ENCODE results near the gene RAP1GAP2.

Gene RAP1GAP2

DNA sequence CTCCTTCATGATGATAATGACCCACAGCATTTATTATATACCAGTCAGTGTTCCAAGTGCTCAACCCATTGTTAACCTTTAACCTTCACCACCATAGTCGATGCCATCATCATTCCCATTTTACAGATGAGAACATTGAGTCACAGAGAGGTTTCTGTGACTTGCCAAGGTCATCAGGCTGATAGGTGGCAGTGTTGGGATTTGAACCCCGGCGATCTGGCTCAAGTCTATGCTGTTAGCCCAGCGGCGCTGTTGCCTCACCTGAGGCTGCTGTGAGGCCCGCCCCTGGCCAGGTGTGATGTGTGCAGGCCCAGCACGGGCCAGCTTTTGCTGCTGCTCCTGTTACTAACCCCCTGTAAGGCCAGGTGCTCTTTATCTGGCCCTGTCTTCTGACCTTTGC lies 166.0 kb downstream of the RAP1GAP2 start:
- Histone ChIP-seq H3K36me3 (ENCODE audit: control insufficient read depth in 1 of 2, insufficient read depth in 2 of 2, low read length in 2 of 2) (peaks cover 0 to 14% of the 10 kb centered on the region in 2 donors), H3K9ac (ENCODE audit: low read depth in 1 of 2, low read length in 2 of 2) (no peak overlapping the region), H3K27ac (ENCODE audit: low read depth, low read length) (no peak overlapping the region), H3K4me1 (ENCODE audit: control insufficient read depth in 1 of 2, insufficient read depth in 2 of 2, low read length in 2 of 2) (peaks cover 6 to 7% of the 10 kb centered on the region in 2 donors), H3K4me3 (ENCODE audit: low read depth in 1 of 2, low read length in 2 of 2) (no peak overlapping the region), H3K9me3 (ENCODE audit: control insufficient read depth in 1 of 2, low read length in 2 of 2) (no peaks in the 10 kb centered on the region), H3K27me3 (ENCODE audit: control insufficient read depth in 1 of 2, insufficient read depth in 2 of 2, low read length in 2 of 2) (no peaks in the 10 kb centered on the region)

DNA sequence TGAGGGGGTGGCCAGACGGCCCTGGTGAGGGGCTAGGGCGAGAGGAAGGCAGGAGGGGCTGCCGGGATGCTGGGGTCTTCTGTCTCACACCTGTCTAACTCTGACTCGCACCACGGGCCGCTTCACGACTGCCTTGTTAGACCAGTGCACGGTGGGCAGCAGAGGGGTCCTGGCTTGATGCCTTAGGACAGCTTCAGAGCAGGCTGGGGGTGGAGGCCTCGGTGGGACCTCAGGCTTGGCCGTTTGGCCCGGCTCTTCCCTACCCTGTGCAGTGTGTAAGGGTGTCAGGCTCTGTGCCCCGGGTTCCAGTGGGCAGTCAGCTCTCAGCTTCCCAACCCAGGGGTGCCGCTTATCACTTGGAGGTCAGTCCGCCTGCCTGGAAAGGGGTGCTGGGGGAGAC lies 166.5 kb downstream of the RAP1GAP2 start:
- Histone ChIP-seq H3K4me3 (ENCODE audit: low read depth in 1 of 2, low read length in 2 of 2) (no peak overlapping the region), H3K9me3 (ENCODE audit: control insufficient read depth in 1 of 2, low read length in 2 of 2) (no peaks in the 10 kb centered on the region), H3K4me1 (ENCODE audit: control insufficient read depth in 1 of 2, insufficient read depth in 2 of 2, low read length in 2 of 2) (peaks cover 6 to 7% of the 10 kb centered on the region in 2 donors), H3K27ac (ENCODE audit: low read depth, low read length) (no peak overlapping the region), H3K27me3 (ENCODE audit: control insufficient read depth in 1 of 2, insufficient read depth in 2 of 2, low read length in 2 of 2) (no peaks in the 10 kb centered on the region), H3K9ac (ENCODE audit: low read depth in 1 of 2, low read length in 2 of 2) (no peak overlapping the region), H3K36me3 (ENCODE audit: control insufficient read depth in 1 of 2, insufficient read depth in 2 of 2, low read length in 2 of 2) (peaks cover 0 to 14% of the 10 kb centered on the region in 2 donors)

- H3K27me3 ChIP-seq (ENCODE audit: control insufficient read depth in 1 of 2, insufficient read depth in 2 of 2, low read length in 2 of 2) = no peaks in the 10 kb centered on the region
- no peak overlapping the region for H3K4me3 ChIP-seq (ENCODE audit: low read depth in 1 of 2, low read length in 2 of 2)
- H3K4me1 ChIP-seq (ENCODE audit: control insufficient read depth in 1 of 2, insufficient read depth in 2 of 2, low read length in 2 of 2) = peaks cover 6 to 7% of the 10 kb centered on the region in 2 donors
These were observed 167.2 kb downstream of the RAP1GAP2 start for GRCh38 chr17:2963332-2964027.

GRCh38 chr17:2964028-2964356 lies 167.8 kb downstream of the RAP1GAP2 start:
- H3K36me3 ChIP-seq (ENCODE audit: control insufficient read depth in 1 of 2, insufficient read depth in 2 of 2, low read length in 2 of 2) = peaks cover 0 to 14% of the 10 kb centered on the region in 2 donors
- no peak overlapping the region for H3K9ac ChIP-seq (ENCODE audit: low read depth in 1 of 2, low read length in 2 of 2)
- peaks cover 6 to 7% of the 10 kb centered on the region in 2 donors for H3K4me1 ChIP-seq (ENCODE audit: control insufficient read depth in 1 of 2, insufficient read depth in 2 of 2, low read length in 2 of 2)
- H3K4me3 ChIP-seq (ENCODE audit: low read depth in 1 of 2, low read length in 2 of 2) = no peak overlapping the region
- H3K27ac ChIP-seq (ENCODE audit: low read depth, low read length) = no peak overlapping the region
- H3K27me3 ChIP-seq (ENCODE audit: control insufficient read depth in 1 of 2, insufficient read depth in 2 of 2, low read length in 2 of 2) = no peaks in the 10 kb centered on the region
- no peaks in the 10 kb centered on the region for H3K9me3 ChIP-seq (ENCODE audit: control insufficient read depth in 1 of 2, low read length in 2 of 2)

More at GRCh38 chr17:2963332-2964027, 167.2 kb downstream of the RAP1GAP2 start:
- Histone ChIP-seq H3K36me3 (ENCODE audit: control insufficient read depth in 1 of 2, insufficient read depth in 2 of 2, low read length in 2 of 2) (peaks cover 0 to 14% of the 10 kb centered on the region in 2 donors), H3K27ac (ENCODE audit: low read depth, low read length) (no peak overlapping the region), H3K9ac (ENCODE audit: low read depth in 1 of 2, low read length in 2 of 2) (no peak overlapping the region), H3K9me3 (ENCODE audit: control insufficient read depth in 1 of 2, low read length in 2 of 2) (no peaks in the 10 kb centered on the region)

DNA sequence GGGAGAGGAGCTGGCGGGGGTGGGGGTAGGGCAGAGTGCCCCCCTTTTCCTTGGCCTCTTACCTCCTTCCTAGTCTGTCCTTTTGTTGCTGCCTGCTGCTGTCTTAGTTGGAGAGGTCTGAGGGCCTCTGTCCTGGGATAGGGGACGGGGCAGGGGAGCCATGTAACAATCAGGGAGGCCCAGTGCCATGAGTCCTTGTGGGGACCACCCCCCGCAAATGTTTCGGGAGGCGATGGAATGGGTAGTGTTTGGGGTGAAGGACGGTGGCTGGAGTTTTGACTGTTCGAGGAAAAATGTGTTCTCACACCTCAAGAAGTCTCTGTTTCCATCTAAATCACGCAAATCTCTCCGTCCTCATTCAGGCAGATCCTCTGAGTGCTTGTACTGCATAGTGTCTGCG lies 168.1 kb downstream of the RAP1GAP2 start:
- Histone ChIP-seq H3K9ac (ENCODE audit: low read depth in 1 of 2, low read length in 2 of 2) (no peak overlapping the region), H3K4me3 (ENCODE audit: low read depth in 1 of 2, low read length in 2 of 2) (no peak overlapping the region), H3K9me3 (ENCODE audit: control insufficient read depth in 1 of 2, low read length in 2 of 2) (no peaks in the 10 kb centered on the region), H3K27me3 (ENCODE audit: control insufficient read depth in 1 of 2, insufficient read depth in 2 of 2, low read length in 2 of 2) (no peaks in the 10 kb centered on the region), H3K27ac (ENCODE audit: low read depth, low read length) (no peak overlapping the region), H3K36me3 (ENCODE audit: control insufficient read depth in 1 of 2, insufficient read depth in 2 of 2, low read length in 2 of 2) (peaks cover 0 to 14% of the 10 kb centered on the region in 2 donors), H3K4me1 (ENCODE audit: control insufficient read depth in 1 of 2, insufficient read depth in 2 of 2, low read length in 2 of 2) (peaks cover 3 to 6% of the 10 kb centered on the region in 2 donors)

DNA sequence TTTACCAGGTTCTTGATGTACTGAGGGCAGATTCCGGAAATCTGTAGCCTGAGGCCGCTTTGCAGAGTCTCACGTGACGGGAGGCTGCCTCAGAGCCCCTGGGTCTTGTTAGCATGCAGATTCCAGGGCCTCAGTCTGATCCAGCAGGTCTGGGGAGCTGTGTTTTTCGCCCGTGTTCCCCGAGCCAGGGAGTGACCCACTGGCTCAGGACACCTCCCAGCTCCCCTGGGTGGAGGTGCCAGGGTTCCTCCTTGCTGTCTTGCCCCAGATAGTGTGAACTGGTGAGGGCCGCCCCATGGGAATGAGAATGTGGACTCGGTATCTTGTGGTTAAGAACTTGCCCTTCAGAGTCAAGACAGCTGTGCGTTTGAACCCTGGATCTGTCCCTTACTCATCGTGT lies 168.6 kb downstream of the RAP1GAP2 start:
- H3K4me1 ChIP-seq (ENCODE audit: control insufficient read depth in 1 of 2, insufficient read depth in 2 of 2, low read length in 2 of 2) = peaks cover 0 to 6% of the 10 kb centered on the region in 2 donors
- H3K36me3 ChIP-seq (ENCODE audit: control insufficient read depth in 1 of 2, insufficient read depth in 2 of 2, low read length in 2 of 2) = peaks cover 0 to 14% of the 10 kb centered on the region in 2 donors
- no peak overlapping the region for H3K4me3 ChIP-seq (ENCODE audit: low read depth in 1 of 2, low read length in 2 of 2)
- H3K9ac ChIP-seq (ENCODE audit: low read depth in 1 of 2, low read length in 2 of 2) = no peak overlapping the region
- no peak overlapping the region for H3K27ac ChIP-seq (ENCODE audit: low read depth, low read length)
- no peaks in the 10 kb centered on the region for H3K27me3 ChIP-seq (ENCODE audit: control insufficient read depth in 1 of 2, insufficient read depth in 2 of 2, low read length in 2 of 2)
- no peaks in the 10 kb centered on the region for H3K9me3 ChIP-seq (ENCODE audit: control insufficient read depth in 1 of 2, low read length in 2 of 2)

GRCh38 chr17:2965621-2966595 lies 169.7 kb downstream of the RAP1GAP2 start:
- no peak overlapping the region for H3K4me3 ChIP-seq (ENCODE audit: low read depth in 1 of 2, low read length in 2 of 2)
- peaks cover 0 to 14% of the 10 kb centered on the region in 2 donors for H3K36me3 ChIP-seq (ENCODE audit: control insufficient read depth in 1 of 2, insufficient read depth in 2 of 2, low read length in 2 of 2)
- H3K27ac ChIP-seq (ENCODE audit: low read depth, low read length) = no peak overlapping the region
- no peaks in the 10 kb centered on the region for H3K9me3 ChIP-seq (ENCODE audit: control insufficient read depth in 1 of 2, low read length in 2 of 2)
- no peaks in the 10 kb centered on the region for H3K27me3 ChIP-seq (ENCODE audit: control insufficient read depth in 1 of 2, insufficient read depth in 2 of 2, low read length in 2 of 2)
- no peak overlapping the region for H3K9ac ChIP-seq (ENCODE audit: low read depth in 1 of 2, low read length in 2 of 2)
- no peaks in the 10 kb centered on the region for H3K4me1 ChIP-seq (ENCODE audit: control insufficient read depth in 1 of 2, insufficient read depth in 2 of 2, low read length in 2 of 2)

GRCh38 chr17:2967515-2967914 lies 171.3 kb downstream of the RAP1GAP2 start:
- H3K36me3 ChIP-seq (ENCODE audit: control insufficient read depth in 1 of 2, insufficient read depth in 2 of 2, low read length in 2 of 2) = peaks cover 0 to 14% of the 10 kb centered on the region in 2 donors
- H3K27ac ChIP-seq (ENCODE audit: low read depth, low read length) = no peak overlapping the region
- no peak overlapping the region for H3K4me3 ChIP-seq (ENCODE audit: low read depth in 1 of 2, low read length in 2 of 2)
- no peaks in the 10 kb centered on the region for H3K27me3 ChIP-seq (ENCODE audit: control insufficient read depth in 1 of 2, insufficient read depth in 2 of 2, low read length in 2 of 2)
- H3K9me3 ChIP-seq (ENCODE audit: control insufficient read depth in 1 of 2, low read length in 2 of 2) = no peaks in the 10 kb centered on the region
- no peak overlapping the region for H3K9ac ChIP-seq (ENCODE audit: low read depth in 1 of 2, low read length in 2 of 2)
- H3K4me1 ChIP-seq (ENCODE audit: control insufficient read depth in 1 of 2, insufficient read depth in 2 of 2, low read length in 2 of 2) = no peaks in the 10 kb centered on the region

DNA sequence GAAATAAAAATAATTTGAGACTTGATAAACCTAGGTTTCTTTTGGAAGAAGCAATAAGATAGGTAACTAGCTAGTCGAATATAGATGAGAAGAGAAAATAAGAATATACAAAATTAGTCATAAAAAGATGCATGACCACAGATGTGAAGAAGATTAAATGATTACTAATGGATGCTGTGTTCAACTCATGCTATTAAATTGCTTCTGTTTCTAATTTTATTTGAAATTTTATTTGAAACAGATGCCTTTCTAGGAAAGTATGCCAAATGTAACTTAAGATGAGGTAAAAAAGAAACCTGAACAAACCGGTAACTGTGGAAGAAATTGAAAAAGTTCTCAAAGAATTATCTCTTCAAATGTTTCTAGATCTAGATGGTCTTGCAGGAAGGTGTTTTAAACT lies 175.6 kb downstream of the RAP1GAP2 start:
- Histone ChIP-seq H3K27ac (ENCODE audit: low read depth, low read length) (no peak overlapping the region), H3K4me1 (ENCODE audit: control insufficient read depth in 1 of 2, insufficient read depth in 2 of 2, low read length in 2 of 2) (no peaks in the 10 kb centered on the region), H3K9me3 (ENCODE audit: control insufficient read depth in 1 of 2, low read length in 2 of 2) (no peaks in the 10 kb centered on the region), H3K4me3 (ENCODE audit: low read depth in 1 of 2, low read length in 2 of 2) (no peak overlapping the region), H3K9ac (ENCODE audit: low read depth in 1 of 2, low read length in 2 of 2) (no peak overlapping the region), H3K27me3 (ENCODE audit: control insufficient read depth in 1 of 2, insufficient read depth in 2 of 2, low read length in 2 of 2) (no peaks in the 10 kb centered on the region), H3K36me3 (ENCODE audit: control insufficient read depth in 1 of 2, insufficient read depth in 2 of 2, low read length in 2 of 2) (no peaks in the 10 kb centered on the region)

DNA sequence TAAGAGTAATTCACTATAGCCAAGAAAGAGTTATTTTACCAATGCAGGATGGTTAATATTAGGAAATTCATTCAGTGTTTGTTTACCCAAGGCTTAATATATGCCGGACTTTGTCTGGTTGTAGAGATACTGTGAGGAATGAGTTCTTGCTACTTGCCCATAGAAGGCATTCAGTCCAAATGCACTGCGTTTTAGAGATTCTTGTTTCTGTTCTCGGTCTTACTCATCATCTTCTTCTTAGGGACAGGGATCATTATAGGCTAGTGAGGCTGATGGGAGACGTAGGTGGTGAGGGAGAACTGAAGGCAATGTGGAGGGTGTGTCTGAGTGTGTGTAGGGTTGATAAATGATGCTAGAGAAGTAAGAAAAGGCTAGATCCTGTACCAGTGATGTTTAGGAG lies 176.5 kb downstream of the RAP1GAP2 start:
- H3K36me3 ChIP-seq (ENCODE audit: control insufficient read depth in 1 of 2, insufficient read depth in 2 of 2, low read length in 2 of 2) = no peaks in the 10 kb centered on the region
- no peak overlapping the region for H3K9ac ChIP-seq (ENCODE audit: low read depth in 1 of 2, low read length in 2 of 2)
- H3K27me3 ChIP-seq (ENCODE audit: control insufficient read depth in 1 of 2, insufficient read depth in 2 of 2, low read length in 2 of 2) = no peaks in the 10 kb centered on the region
- no peak overlapping the region for H3K4me3 ChIP-seq (ENCODE audit: low read depth in 1 of 2, low read length in 2 of 2)
- no peaks in the 10 kb centered on the region for H3K9me3 ChIP-seq (ENCODE audit: control insufficient read depth in 1 of 2, low read length in 2 of 2)
- no peak overlapping the region for H3K27ac ChIP-seq (ENCODE audit: low read depth, low read length)
- H3K4me1 ChIP-seq (ENCODE audit: control insufficient read depth in 1 of 2, insufficient read depth in 2 of 2, low read length in 2 of 2) = no peaks in the 10 kb centered on the region

All from duodenal mucosa (tissue), 2 donors.